Keratinocyte (primary cell): ENCODE results near the gene GPN3. TPM values are rescaled to one million over a fixed set of nuclear protein-coding genes. Genes with fewer than 3 reads are reported as not detected.

Experiments used
- DNase-seq: peaks from one replicate; pipeline ENCODE4 v3.0.0-alpha.2; 2011; ENCODE audit warnings: low read depth, missing footprints, low spot score
- FAIRE-seq: peaks from 2 replicates; lab custom pipeline; 2011; peaks lifted over from hg19 to GRCh38; lab: Jason Lieb, UNC
- H2AFZ ChIP-seq: 2 replicates; pipeline ENCODE4 v1.6.0; 2012; ENCODE audit warnings: low read length, control low read depth, inconsistent platforms; ENCODE audit not compliant: control insufficient read depth
- H3K27ac ChIP-seq: 2 replicates; pipeline ENCODE4 v1.5.1; 2011; ENCODE audit warnings: low read length; ENCODE audit not compliant: control insufficient read depth, insufficient read depth
- H3K27me3 ChIP-seq: 3 replicates; pipeline ENCODE4 v1.6.0; 2011; ENCODE audit warnings: low read length; ENCODE audit not compliant: control insufficient read depth, insufficient read depth; ENCODE audit errors: extremely low read depth
- H3K36me3 ChIP-seq, 2 experiments: 2 replicates in 1 of 2; 3 replicates in 1 of 2; pipeline ENCODE4 v1.5.1; 2011; ENCODE audit warnings: low read length in 2 of 2, mild to moderate bottlenecking in 1 of 2; ENCODE audit not compliant: control insufficient read depth in 2 of 2, insufficient read depth in 2 of 2; ENCODE audit errors: extremely low read depth in 1 of 2
- H3K4me1 ChIP-seq: 3 replicates; pipeline ENCODE4 v1.5.1; 2011; ENCODE audit warnings: low read length; ENCODE audit not compliant: control insufficient read depth, insufficient read depth; ENCODE audit errors: extremely low read depth
- H3K4me2 ChIP-seq: 3 replicates; pipeline ENCODE4 v1.6.0; 2011; ENCODE audit warnings: low read depth, low read length; ENCODE audit not compliant: control insufficient read depth, insufficient read depth; ENCODE audit errors: extremely low read depth
- H3K4me3 ChIP-seq, 3 experiments: fragments of 200-600 bp in 1 of 3; sonication (generic) in 1 of 3; 2 replicates in 2 of 3; 3 replicates in 1 of 3; pipeline ENCODE4 v1.5.1; 2011 to 2016; ENCODE audit warnings: low read length in 3 of 3, mild to moderate bottlenecking in 3 of 3, control low read depth in 2 of 3, inconsistent platforms in 1 of 3, low read depth in 1 of 3, mixed read lengths in 1 of 3, mixed run types in 1 of 3, moderate library complexity in 1 of 3; ENCODE audit not compliant: control insufficient read depth in 2 of 3, insufficient read depth in 2 of 3; ENCODE audit errors: extremely low read depth in 1 of 3
- H3K79me2 ChIP-seq: 2 replicates; pipeline ENCODE4 v1.6.0; 2012; ENCODE audit warnings: low read length; ENCODE audit not compliant: control insufficient read depth, insufficient read depth
- H3K9ac ChIP-seq: 3 replicates; pipeline ENCODE4 v1.6.0; 2011; ENCODE audit warnings: low read length; ENCODE audit not compliant: control insufficient read depth, insufficient read depth; ENCODE audit errors: extremely low read depth
- H3K9me1 ChIP-seq: 3 replicates; pipeline ENCODE4 v1.6.0; 2011; ENCODE audit warnings: low read length; ENCODE audit not compliant: control insufficient read depth, insufficient read depth; ENCODE audit errors: extremely low read depth
- H3K9me3 ChIP-seq: 2 replicates; pipeline ENCODE4 v1.5.1; 2012; ENCODE audit warnings: low read depth, low read length; ENCODE audit not compliant: control insufficient read depth
- H4K20me1 ChIP-seq: 3 replicates; pipeline ENCODE4 v1.6.0; 2011; ENCODE audit warnings: low read length; ENCODE audit not compliant: control insufficient read depth, insufficient read depth; ENCODE audit errors: extremely low read depth
- EZH2 ChIP-seq: IDR thresholded peaks from one replicate; pipeline ENCODE4 v1.6.1; 2012; ENCODE audit warnings: inconsistent platforms, mild to moderate bottlenecking, low read length, moderate library complexity
- dilution Hi-C: fragments of 300-500 bp; cut with MboI; formaldehyde crosslinking; loops from one replicate; pipeline ENCODE4 v1.7.0; 2020; ENCODE audit warnings: low sequenced_read_pairs; ENCODE audit not compliant: extremely low pct_ligation_motif_present
- polyA minus RNA-seq, 3 experiments: library from RNA; depleted of rRNA, polyadenylated mRNA; stranded (reverse); fragments of >200 nt; gene quantifications; 1 replicate in 1 of 3; 2 replicates in 1 of 3; 3 replicates in 1 of 3; pipeline ENCODE4 v1.2.3, GENCODE V29; 2011
- polyA plus RNA-seq, 5 experiments: library from polyadenylated mRNA; depleted of rRNA in 3 of 5; stranded (reverse) in 3 of 5; stranded (forward) in 1 of 5; unstranded in 1 of 5; fragments of >200 nt; gene quantifications; 1 replicate in 1 of 5; 2 replicates in 3 of 5; 3 replicates in 1 of 5; pipeline versions ENCODE4 v1.2.1 to v1.2.3, GENCODE V29; 2011 to 2012; ENCODE audit warnings: missing spikeins in 2 of 5, low read depth in 1 of 5, low replicate concordance in 1 of 5
- TF ChIP-seq, protein P1 (sequence below), 3 experiments: IDR thresholded peaks in 1 of 3; conservative IDR thresholded peaks in 1 of 3; optimal IDR thresholded peaks in 1 of 3; 2 replicates in 2 of 3; 3 replicates in 1 of 3; pipeline versions ENCODE3 to v1.5.1; 2011; ENCODE audit warnings: low read length in 3 of 3, mild to moderate bottlenecking in 3 of 3, moderate library complexity in 2 of 3, control low read depth in 1 of 3, inconsistent platforms in 1 of 3; ENCODE audit not compliant: insufficient read depth in 2 of 3; ENCODE audit errors: extremely low read depth in 1 of 3

Gene GPN3
- polyA plus RNA-seq (22.8 to 35.5 TPM (median 31.6 TPM) in 3 replicates), polyA minus RNA-seq (4.7 to 26.7 TPM (median 17.9 TPM) in 3 replicates)
- 21.7 TPM for polyA plus RNA-seq (2011; ENCODE audit: low read depth)
- polyA plus RNA-seq (2011; cell fraction: cytosol; rRNA removed), result 23.1 and 27.1 TPM in 2 replicates
- 12.7 and 15.2 TPM in 2 replicates for polyA plus RNA-seq (2011; cell fraction: nucleus; rRNA removed)
- polyA plus RNA-seq (2012; ENCODE audit: low replicate concordance), result 18.5 and 19.1 TPM in 2 replicates
- polyA minus RNA-seq (2011; cell fraction: cytosol; rRNA and poly(A)+ RNA removed), result 15.7 TPM
- 2.3 and 7.5 TPM in 2 replicates for polyA minus RNA-seq (2011; cell fraction: nucleus; rRNA and poly(A)+ RNA removed)

DNA sequence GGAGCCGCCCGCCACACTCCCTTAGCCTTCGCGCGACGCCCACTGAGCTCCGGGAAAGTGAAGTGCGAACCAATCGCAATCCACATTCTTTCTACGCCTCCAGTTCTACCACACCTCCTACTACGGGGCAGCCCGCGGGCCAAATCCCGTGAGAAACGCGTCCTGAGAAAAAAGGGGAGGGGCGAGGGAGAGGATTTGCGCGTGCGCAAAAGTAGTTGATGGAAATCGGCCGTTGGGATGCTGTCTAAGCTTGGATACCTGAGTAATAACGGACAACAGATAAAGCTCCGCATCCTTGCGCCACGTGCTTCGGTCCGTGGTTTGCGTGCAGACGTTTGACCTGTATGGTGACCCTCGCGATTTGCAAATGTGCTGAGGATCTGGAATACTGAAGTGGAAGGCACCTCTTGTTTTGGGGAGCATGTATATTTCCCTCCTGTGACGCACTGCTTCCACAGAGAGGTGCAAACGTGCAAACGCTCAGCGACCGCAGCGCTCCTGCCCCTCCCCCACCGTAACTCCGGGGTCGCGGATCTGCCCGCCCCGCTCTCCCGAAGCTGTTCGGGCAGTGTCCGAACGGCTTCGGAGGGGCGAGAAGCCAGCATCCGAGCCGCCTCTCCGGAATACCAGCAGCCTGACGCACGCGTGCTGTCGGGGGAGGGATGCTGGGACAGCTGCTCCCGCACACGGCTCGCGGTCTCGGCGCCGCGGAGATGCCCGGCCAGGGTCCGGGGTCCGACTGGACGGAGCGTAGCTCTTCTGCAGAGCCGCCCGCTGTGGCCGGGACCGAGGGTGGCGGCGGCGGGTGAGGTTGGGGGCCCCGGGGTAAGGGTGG lies at the start of gene GPN3, which contains the start of gene FAM216A:
TSS of gene GPN3 (minus strand) at position 44 of the 835 bp plus-strand sequence. CDS start 54 bp downstream, outside the sequence.
TSS of gene FAM216A (plus strand) at position 632 of the 835 bp plus-strand sequence. CDS start at position 663, 31 bp downstream.
- H3K9me1 ChIP-seq, result no peaks in the 10 kb centered on the region
- DNase-seq (peak; percentile 88), FAIRE-seq (peak; percentile 58)
- peak within 1 kb of the TSS; percentile 99 for H2AFZ ChIP-seq
- no peak for TF ChIP-seq EZH2
- TF ChIP-seq, protein P1, sequence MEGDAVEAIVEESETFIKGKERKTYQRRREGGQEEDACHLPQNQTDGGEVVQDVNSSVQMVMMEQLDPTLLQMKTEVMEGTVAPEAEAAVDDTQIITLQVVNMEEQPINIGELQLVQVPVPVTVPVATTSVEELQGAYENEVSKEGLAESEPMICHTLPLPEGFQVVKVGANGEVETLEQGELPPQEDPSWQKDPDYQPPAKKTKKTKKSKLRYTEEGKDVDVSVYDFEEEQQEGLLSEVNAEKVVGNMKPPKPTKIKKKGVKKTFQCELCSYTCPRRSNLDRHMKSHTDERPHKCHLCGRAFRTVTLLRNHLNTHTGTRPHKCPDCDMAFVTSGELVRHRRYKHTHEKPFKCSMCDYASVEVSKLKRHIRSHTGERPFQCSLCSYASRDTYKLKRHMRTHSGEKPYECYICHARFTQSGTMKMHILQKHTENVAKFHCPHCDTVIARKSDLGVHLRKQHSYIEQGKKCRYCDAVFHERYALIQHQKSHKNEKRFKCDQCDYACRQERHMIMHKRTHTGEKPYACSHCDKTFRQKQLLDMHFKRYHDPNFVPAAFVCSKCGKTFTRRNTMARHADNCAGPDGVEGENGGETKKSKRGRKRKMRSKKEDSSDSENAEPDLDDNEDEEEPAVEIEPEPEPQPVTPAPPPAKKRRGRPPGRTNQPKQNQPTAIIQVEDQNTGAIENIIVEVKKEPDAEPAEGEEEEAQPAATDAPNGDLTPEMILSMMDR (optimal IDR thresholded peaks at IDR 0.05 in 1 of 3, IDR thresholded peaks at IDR 0.05 in 1 of 3, conservative IDR thresholded peaks at IDR 0.05 in 1 of 3; ENCODE audit: extremely low read depth in 1 of 3, insufficient read depth in 2 of 3, low read length in 3 of 3), result no peak
- H3K27me3 ChIP-seq, result no peaks in the 10 kb centered on the region
- dilution Hi-C loops, result no loop called here
- peaks cover 21% of the 10 kb centered on the region for H3K79me2 ChIP-seq
- peak within 1 kb of the TSS; percentile 85 for H3K9ac ChIP-seq
- H3K4me3 ChIP-seq, result peak within 1 kb of the TSS; percentile 51 to 79 (median 73)
- H4K20me1 ChIP-seq, result no peaks in the 10 kb centered on the region
- peak within 1 kb of the TSS; percentile 98 for H3K4me2 ChIP-seq
- peaks cover 10% of the 10 kb centered on the region for H3K4me1 ChIP-seq
- H3K36me3 ChIP-seq, result peaks cover 3 to 8% of the 10 kb centered on the region in 2 experiments
- H3K27ac ChIP-seq, result peak within 1 kb of the TSS; percentile 88
- H3K9me3 ChIP-seq, result no peaks in the 10 kb centered on the region

DNA sequence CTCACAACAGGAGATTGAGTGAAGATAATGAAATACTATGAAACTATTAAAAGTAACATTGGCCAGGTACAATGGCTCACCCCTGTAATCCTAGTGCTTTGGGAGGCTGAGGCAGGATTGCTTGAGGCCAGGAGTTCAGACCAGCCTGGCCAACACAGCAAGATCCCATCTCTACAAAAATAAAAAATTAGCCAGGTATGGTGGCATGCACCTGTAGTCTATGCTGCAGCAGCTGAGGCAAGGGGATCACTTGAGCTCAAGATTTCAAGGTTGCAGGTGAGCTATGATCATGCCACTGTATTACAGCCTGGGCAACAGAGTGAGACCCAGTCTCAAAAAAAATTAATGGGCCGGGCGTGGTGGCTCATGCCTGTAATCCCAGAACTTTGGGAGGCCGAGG lies 48.9 kb upstream of the GPN3 start:
- no peak overlapping the region for H3K9ac ChIP-seq
- no peak overlapping the region for H3K4me3 ChIP-seq
- H4K20me1 ChIP-seq, result no peaks in the 10 kb centered on the region
- peaks cover 2% of the 10 kb centered on the region for H3K4me1 ChIP-seq
- no peaks in the 10 kb centered on the region for H3K9me1 ChIP-seq
- H3K79me2 ChIP-seq, result no peaks in the 10 kb centered on the region
- H3K4me2 ChIP-seq, result no peak overlapping the region
- no peak overlapping the region for H3K27ac ChIP-seq
- H3K36me3 ChIP-seq, result no peaks in the 10 kb centered on the region
- FAIRE-seq (no peak), DNase-seq (no peak)
- no peaks in the 10 kb centered on the region for H3K9me3 ChIP-seq
- no peaks in the 10 kb centered on the region for H3K27me3 ChIP-seq
- dilution Hi-C loops, result no loop called here
- TF ChIP-seq, protein P1 (optimal IDR thresholded peaks at IDR 0.05 in 1 of 3, IDR thresholded peaks at IDR 0.05 in 1 of 3, conservative IDR thresholded peaks at IDR 0.05 in 1 of 3; ENCODE audit: extremely low read depth in 1 of 3, insufficient read depth in 2 of 3, low read length in 3 of 3), result no peak
- TF ChIP-seq EZH2, result no peak
- no peak overlapping the region for H2AFZ ChIP-seq
